ENCODE data around the gene ANKFY1.

ANKFY1 gene

GRCh38 chr17:4246674-4247073 is 17.1 kb downstream of the ANKFY1 start:
- no peak overlapping the region for H3K4me3 ChIP-seq (ENCODE audit: low read length)
- no peak for TF ChIP-seq ZNF274 (IDR thresholded peaks at IDR 0.05; ENCODE audit: low read depth, low read length)

GRCh38 chr17:4241535-4241934 is 22.2 kb downstream of the ANKFY1 start:
- TF ChIP-seq ZNF274 (IDR thresholded peaks at IDR 0.05; ENCODE audit: low read depth, low read length), result no peak
- no peak overlapping the region for H3K4me3 ChIP-seq (ENCODE audit: low read length)

- no peak for TF ChIP-seq ZNF274 (IDR thresholded peaks at IDR 0.05; ENCODE audit: low read depth, low read length)
- no peak overlapping the region for H3K4me3 ChIP-seq (ENCODE audit: low read length)
Observed at GRCh38 chr17:4236456-4236855, 27.3 kb downstream of the ANKFY1 start.

- H3K4me3 ChIP-seq (ENCODE audit: low read length), result no peak overlapping the region
- TF ChIP-seq ZNF274 (IDR thresholded peaks at IDR 0.05; ENCODE audit: low read depth, low read length), result no peak
Observed at GRCh38 chr17:4235372-4236279, 28.2 kb downstream of the ANKFY1 start.

- no peak for TF ChIP-seq ZNF274 (IDR thresholded peaks at IDR 0.05; ENCODE audit: low read depth, low read length)
- H3K4me3 ChIP-seq (ENCODE audit: low read length), result no peak overlapping the region
Observed at GRCh38 chr17:4234401-4234800, 29.4 kb downstream of the ANKFY1 start.

GRCh38 chr17:4233668-4234258 is 30.0 kb downstream of the ANKFY1 start:
- H3K4me3 ChIP-seq (ENCODE audit: low read length), result no peak overlapping the region
- TF ChIP-seq ZNF274 (IDR thresholded peaks at IDR 0.05; ENCODE audit: low read depth, low read length), result no peak

- H3K4me3 ChIP-seq (ENCODE audit: low read length), result no peak overlapping the region
- TF ChIP-seq ZNF274 (IDR thresholded peaks at IDR 0.05; ENCODE audit: low read depth, low read length), result no peak
Observed at GRCh38 chr17:4232168-4232813, 31.5 kb downstream of the ANKFY1 start.

GRCh38 chr17:4229627-4230541 is 33.9 kb downstream of the ANKFY1 start:
- no peak for TF ChIP-seq ZNF274 (IDR thresholded peaks at IDR 0.05; ENCODE audit: low read depth, low read length)

GRCh38 chr17:4221899-4222659 is 41.7 kb downstream of the ANKFY1 start:
- no peak for TF ChIP-seq ZNF274 (IDR thresholded peaks at IDR 0.05; ENCODE audit: low read depth, low read length)
- H3K4me3 ChIP-seq (ENCODE audit: low read length), result no peak overlapping the region

More at GRCh38 chr17:4229627-4230541, 33.9 kb downstream of the ANKFY1 start:
- no peak overlapping the region for H3K4me3 ChIP-seq (ENCODE audit: low read length)

GRCh38 chr17:4221163-4221562 is 42.6 kb downstream of the ANKFY1 start:
- TF ChIP-seq ZNF274 (IDR thresholded peaks at IDR 0.05; ENCODE audit: low read depth, low read length), result no peak
- H3K4me3 ChIP-seq (ENCODE audit: low read length), result no peak overlapping the region

- H3K4me3 ChIP-seq (ENCODE audit: low read length), result no peak overlapping the region
- TF ChIP-seq ZNF274 (IDR thresholded peaks at IDR 0.05; ENCODE audit: low read depth, low read length), result no peak
Observed at GRCh38 chr17:4220655-4221054, 43.1 kb downstream of the ANKFY1 start.

- TF ChIP-seq ZNF274 (IDR thresholded peaks at IDR 0.05; ENCODE audit: low read depth, low read length), result no peak
- H3K4me3 ChIP-seq (ENCODE audit: low read length), result no peak overlapping the region
Observed at GRCh38 chr17:4219241-4219640, 44.5 kb downstream of the ANKFY1 start.
